Muscle of leg (tissue), 9 donors: ENCODE measurements around the gene KLF4. TPM values are rescaled to one million over a fixed set of nuclear protein-coding genes. Genes with fewer than 3 reads are reported as not detected.

Source experiments
- polyA plus RNA-seq, 8 donors: library from polyadenylated mRNA; unstranded; fragments of 120-200 nt; gene quantifications; one replicate each; pipeline versions ENCODE4 v1.2.1 to v1.2.3, GENCODE V29; 2013; ENCODE audit warnings: inconsistent platforms in 1 of 8, low replicate concordance in 1 of 8; ENCODE audit not compliant: insufficient read length in 8 of 8, insufficient read depth in 1 of 8
- total RNA-seq: library from RNA; stranded (reverse); fragments of 120-200 nt; gene quantifications from one replicate; pipeline ENCODE4 v1.2.4, GENCODE V29; 2013

Gene KLF4
- total and polyA plus RNA-seq, 9 donors, result 24.0 to 65.8 (median 32.6) TPM

Other genes with a start within 250 kb of the KLF4 start
- gene RAD23B, start 206.5 kb downstream of the KLF4 start, total RNA-seq, result 62.5 TPM
- 100 to 1,000 TPM; 103 to 136 (median 130) TPM for gene RAD23B, start 206.5 kb downstream of the KLF4 start, polyA plus RNA-seq